Duodenal mucosa (tissue), 2 donors: ENCODE measurements around the gene IRF6.

Experiments used
- H3K27ac ChIP-seq: one replicate; pipeline ENCODE4 v1.7.0; 2013; ENCODE audit warnings: low read depth, low read length
- H3K27me3 ChIP-seq, 2 donors: one replicate each; pipeline ENCODE4 v1.7.0; 2013; ENCODE audit warnings: low read length in 2 of 2, control low read depth in 1 of 2; ENCODE audit not compliant: insufficient read depth in 2 of 2, control insufficient read depth in 1 of 2
- H3K36me3 ChIP-seq, 2 donors: one replicate each; pipeline ENCODE4 v1.7.0; 2013; ENCODE audit warnings: low read length in 2 of 2, control low read depth in 1 of 2; ENCODE audit not compliant: insufficient read depth in 2 of 2, control insufficient read depth in 1 of 2
- H3K4me1 ChIP-seq, 2 donors: one replicate each; pipeline ENCODE4 v1.7.0; 2013; ENCODE audit warnings: low read length in 2 of 2, control low read depth in 1 of 2; ENCODE audit not compliant: insufficient read depth in 2 of 2, control insufficient read depth in 1 of 2
- H3K4me3 ChIP-seq, 2 donors: one replicate each; pipeline ENCODE4 v1.7.0; 2013; ENCODE audit warnings: low read length in 2 of 2, low read depth in 1 of 2
- H3K9ac ChIP-seq, 2 donors: one replicate each; pipeline ENCODE4 v1.7.0; 2013; ENCODE audit warnings: low read length in 2 of 2, low read depth in 1 of 2
- H3K9me3 ChIP-seq, 2 donors: one replicate each; pipeline ENCODE4 v1.7.0; 2013; ENCODE audit warnings: low read length in 2 of 2, control low read depth in 1 of 2; ENCODE audit not compliant: control insufficient read depth in 1 of 2

Gene IRF6

DNA sequence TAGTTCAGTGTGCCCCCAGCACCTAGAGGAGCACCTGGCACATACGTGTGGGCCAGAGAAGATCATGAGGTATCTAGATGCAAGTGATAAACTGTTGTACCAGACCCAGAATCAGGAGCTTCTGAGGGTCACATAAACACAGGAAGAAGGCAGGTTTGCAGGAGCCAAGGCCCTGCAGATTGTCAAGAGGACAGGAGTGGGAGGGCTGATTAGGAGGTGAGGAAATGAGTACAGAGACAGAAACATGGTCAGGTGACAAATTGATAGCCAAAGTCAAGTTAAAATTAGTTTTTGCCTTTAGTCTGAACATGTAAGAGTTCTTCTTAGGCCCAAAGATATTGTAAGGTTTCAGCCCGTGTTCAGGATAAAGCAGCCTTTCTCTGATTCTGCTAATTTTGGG, 64.1 kb downstream of the IRF6 start:
- Histone ChIP-seq H3K27me3 (no peaks in the 10 kb centered on the region), H3K9me3 (no peaks in the 10 kb centered on the region), H3K9ac (no peak overlapping the region), H3K4me3 (peak overlapping the region; percentile 34 to 48), H3K27ac (no peak overlapping the region), H3K4me1 (peaks cover 14 to 25% of the 10 kb centered on the region in 2 donors), H3K36me3 (no peaks in the 10 kb centered on the region)

GRCh38 chr1:209741193-209741592, 64.7 kb downstream of the IRF6 start:
- H3K4me3 ChIP-seq, result no peak overlapping the region
- H3K27me3 ChIP-seq, result no peaks in the 10 kb centered on the region
- peaks cover 14 to 25% of the 10 kb centered on the region in 2 donors for H3K4me1 ChIP-seq
- no peaks in the 10 kb centered on the region for H3K36me3 ChIP-seq
- H3K27ac ChIP-seq, result no peak overlapping the region
- no peak overlapping the region for H3K9ac ChIP-seq
- no peaks in the 10 kb centered on the region for H3K9me3 ChIP-seq

DNA sequence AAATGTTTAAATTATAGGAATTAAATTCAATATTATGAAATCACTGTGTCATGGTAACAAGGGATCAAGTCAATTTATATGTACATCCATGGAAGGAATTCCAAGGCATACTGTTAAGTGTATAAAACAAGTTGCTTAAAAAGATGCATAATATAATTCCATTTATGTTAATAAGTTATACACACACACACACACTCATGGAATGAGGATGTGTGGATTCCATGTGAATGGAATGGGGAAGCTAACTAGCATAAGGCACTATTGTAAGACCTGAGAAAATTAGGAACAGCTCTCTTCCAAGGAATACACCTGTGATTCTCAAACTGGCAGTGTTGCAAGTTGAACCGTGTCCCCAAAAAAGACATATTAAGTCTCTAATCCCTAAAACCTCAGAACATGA, 67.7 kb downstream of the IRF6 start:
- no peak overlapping the region for H3K27ac ChIP-seq
- H3K4me3 ChIP-seq, result no peak overlapping the region
- H3K9me3 ChIP-seq, result no peaks in the 10 kb centered on the region
- H3K36me3 ChIP-seq, result no peaks in the 10 kb centered on the region
- H3K4me1 ChIP-seq, result peaks cover 14 to 25% of the 10 kb centered on the region in 2 donors
- no peaks in the 10 kb centered on the region for H3K27me3 ChIP-seq
- H3K9ac ChIP-seq, result no peak overlapping the region

GRCh38 chr1:209737118-209737505, 68.8 kb downstream of the IRF6 start:
- Histone ChIP-seq H3K9me3 (no peaks in the 10 kb centered on the region), H3K36me3 (no peaks in the 10 kb centered on the region), H3K9ac (no peak overlapping the region), H3K27me3 (no peaks in the 10 kb centered on the region), H3K27ac (no peak overlapping the region), H3K4me1 (peaks cover 12 to 15% of the 10 kb centered on the region in 2 donors), H3K4me3 (no peak overlapping the region)

GRCh38 chr1:209736490-209737117, 69.3 kb downstream of the IRF6 start:
- Histone ChIP-seq H3K4me1 (peaks cover 7 to 10% of the 10 kb centered on the region in 2 donors), H3K9me3 (no peaks in the 10 kb centered on the region), H3K4me3 (no peak overlapping the region), H3K27ac (no peak overlapping the region), H3K9ac (no peak overlapping the region), H3K27me3 (no peaks in the 10 kb centered on the region), H3K36me3 (no peaks in the 10 kb centered on the region)
